Keratinocyte (primary cell): ENCODE results near the gene SPATA33. TPM values are rescaled to one million over a fixed set of nuclear protein-coding genes. Genes with fewer than 3 reads are reported as not detected.

Source experiments
- DNase-seq: peaks from one replicate; pipeline ENCODE4 v3.0.0-alpha.2; 2011; ENCODE audit warnings: low read depth, missing footprints, low spot score
- FAIRE-seq: peaks from 2 replicates; lab custom pipeline; 2011; peaks lifted over from hg19 to GRCh38; lab: Jason Lieb, UNC
- H2AFZ ChIP-seq: 2 replicates; pipeline ENCODE4 v1.6.0; 2012; ENCODE audit warnings: low read length, control low read depth, inconsistent platforms; ENCODE audit not compliant: control insufficient read depth
- H3K27ac ChIP-seq: 2 replicates; pipeline ENCODE4 v1.5.1; 2011; ENCODE audit warnings: low read length; ENCODE audit not compliant: control insufficient read depth, insufficient read depth
- H3K27me3 ChIP-seq: 3 replicates; pipeline ENCODE4 v1.6.0; 2011; ENCODE audit warnings: low read length; ENCODE audit not compliant: control insufficient read depth, insufficient read depth; ENCODE audit errors: extremely low read depth
- H3K36me3 ChIP-seq, 2 experiments: 2 replicates in 1 of 2; 3 replicates in 1 of 2; pipeline ENCODE4 v1.5.1; 2011; ENCODE audit warnings: low read length in 2 of 2, mild to moderate bottlenecking in 1 of 2; ENCODE audit not compliant: control insufficient read depth in 2 of 2, insufficient read depth in 2 of 2; ENCODE audit errors: extremely low read depth in 1 of 2
- H3K4me1 ChIP-seq: 3 replicates; pipeline ENCODE4 v1.5.1; 2011; ENCODE audit warnings: low read length; ENCODE audit not compliant: control insufficient read depth, insufficient read depth; ENCODE audit errors: extremely low read depth
- H3K4me2 ChIP-seq: 3 replicates; pipeline ENCODE4 v1.6.0; 2011; ENCODE audit warnings: low read depth, low read length; ENCODE audit not compliant: control insufficient read depth, insufficient read depth; ENCODE audit errors: extremely low read depth
- H3K4me3 ChIP-seq, 3 experiments: fragments of 200-600 bp in 1 of 3; sonication (generic) in 1 of 3; 2 replicates in 2 of 3; 3 replicates in 1 of 3; pipeline ENCODE4 v1.5.1; 2011 to 2016; ENCODE audit warnings: low read length in 3 of 3, mild to moderate bottlenecking in 3 of 3, control low read depth in 2 of 3, inconsistent platforms in 1 of 3, low read depth in 1 of 3, mixed read lengths in 1 of 3, mixed run types in 1 of 3, moderate library complexity in 1 of 3; ENCODE audit not compliant: control insufficient read depth in 2 of 3, insufficient read depth in 2 of 3; ENCODE audit errors: extremely low read depth in 1 of 3
- H3K79me2 ChIP-seq: 2 replicates; pipeline ENCODE4 v1.6.0; 2012; ENCODE audit warnings: low read length; ENCODE audit not compliant: control insufficient read depth, insufficient read depth
- H3K9ac ChIP-seq: 3 replicates; pipeline ENCODE4 v1.6.0; 2011; ENCODE audit warnings: low read length; ENCODE audit not compliant: control insufficient read depth, insufficient read depth; ENCODE audit errors: extremely low read depth
- H3K9me1 ChIP-seq: 3 replicates; pipeline ENCODE4 v1.6.0; 2011; ENCODE audit warnings: low read length; ENCODE audit not compliant: control insufficient read depth, insufficient read depth; ENCODE audit errors: extremely low read depth
- H3K9me3 ChIP-seq: 2 replicates; pipeline ENCODE4 v1.5.1; 2012; ENCODE audit warnings: low read depth, low read length; ENCODE audit not compliant: control insufficient read depth
- H4K20me1 ChIP-seq: 3 replicates; pipeline ENCODE4 v1.6.0; 2011; ENCODE audit warnings: low read length; ENCODE audit not compliant: control insufficient read depth, insufficient read depth; ENCODE audit errors: extremely low read depth
- CTCF ChIP-seq, 3 experiments: IDR thresholded peaks in 1 of 3; conservative IDR thresholded peaks in 1 of 3; optimal IDR thresholded peaks in 1 of 3; 2 replicates in 2 of 3; 3 replicates in 1 of 3; pipeline versions ENCODE3 to v1.5.1; 2011; ENCODE audit warnings: low read length in 3 of 3, mild to moderate bottlenecking in 3 of 3, moderate library complexity in 2 of 3, control low read depth in 1 of 3, inconsistent platforms in 1 of 3; ENCODE audit not compliant: insufficient read depth in 2 of 3; ENCODE audit errors: extremely low read depth in 1 of 3
- EZH2 ChIP-seq: IDR thresholded peaks from one replicate; pipeline ENCODE4 v1.6.1; 2012; ENCODE audit warnings: inconsistent platforms, mild to moderate bottlenecking, low read length, moderate library complexity
- dilution Hi-C: fragments of 300-500 bp; cut with MboI; formaldehyde crosslinking; loops from one replicate; pipeline ENCODE4 v1.7.0; 2020; ENCODE audit warnings: low sequenced_read_pairs; ENCODE audit not compliant: extremely low pct_ligation_motif_present
- polyA plus RNA-seq, 5 experiments: library from polyadenylated mRNA; depleted of rRNA in 3 of 5; stranded (reverse) in 3 of 5; stranded (forward) in 1 of 5; unstranded in 1 of 5; fragments of >200 nt; gene quantifications; 1 replicate in 1 of 5; 2 replicates in 3 of 5; 3 replicates in 1 of 5; pipeline versions ENCODE4 v1.2.1 to v1.2.3, GENCODE V29; 2011 to 2012; ENCODE audit warnings: missing spikeins in 2 of 5, low read depth in 1 of 5, low replicate concordance in 1 of 5

Gene SPATA33
- polyA plus RNA-seq, 1 donor (not counting 4 experiments of a cell fraction or from before 2014, with no cell fraction given): 5.3 TPM

GRCh38 chr16:89701425-89702406, 44.1 kb downstream of the SPATA33 start, which contains the start of gene SPATA2L:
TSS of gene SPATA2L (minus strand) at chr16:89701705. CDS start at chr16:89701232, 473 bp downstream.
- TF ChIP-seq EZH2: no peak
- TF ChIP-seq CTCF (optimal IDR thresholded peaks at IDR 0.05 in 1 of 3, IDR thresholded peaks at IDR 0.05 in 1 of 3, conservative IDR thresholded peaks at IDR 0.05 in 1 of 3; ENCODE audit: extremely low read depth in 1 of 3, insufficient read depth in 2 of 3, low read length in 3 of 3): peak in 2 of 3 experiments; percentile 41 to 42
- Histone ChIP-seq H3K36me3 (peaks cover 0 to 2% of the 10 kb centered on the region in 2 experiments), H3K9ac (peak within 1 kb of the TSS; percentile 63), H2AFZ (peak within 1 kb of the TSS; percentile 93), H3K4me2 (peak within 1 kb of the TSS; percentile 88), H3K9me1 (no peaks in the 10 kb centered on the region), H3K4me3 (peak within 1 kb of the TSS; percentile 63 to 82 (median 74)), H3K27ac (peak within 1 kb of the TSS; percentile 14), H3K4me1 (peaks cover 19% of the 10 kb centered on the region), H3K9me3 (no peaks in the 10 kb centered on the region), H3K27me3 (no peaks in the 10 kb centered on the region), H3K79me2 (no peaks in the 10 kb centered on the region), H4K20me1 (no peaks in the 10 kb centered on the region)
- DNase-seq: no peak
- peak; percentile 58 for FAIRE-seq
- dilution Hi-C loops: no loop called here

GRCh38 chr16:89704281-89704680, 46.6 kb downstream of the SPATA33 start:
- Histone ChIP-seq H3K4me3 (no peak overlapping the region), H3K27ac (no peak overlapping the region), H3K4me2 (no peak overlapping the region), H2AFZ (no peak overlapping the region), H3K9ac (no peak overlapping the region), H3K9me3 (no peaks in the 10 kb centered on the region), H3K36me3 (peaks cover 0 to 1% of the 10 kb centered on the region in 2 experiments), H3K27me3 (no peaks in the 10 kb centered on the region), H3K79me2 (no peaks in the 10 kb centered on the region), H3K9me1 (no peaks in the 10 kb centered on the region), H4K20me1 (no peaks in the 10 kb centered on the region), H3K4me1 (peaks cover 19% of the 10 kb centered on the region)
- TF ChIP-seq EZH2 (no peak), CTCF (optimal IDR thresholded peaks at IDR 0.05 in 1 of 3, IDR thresholded peaks at IDR 0.05 in 1 of 3, conservative IDR thresholded peaks at IDR 0.05 in 1 of 3; ENCODE audit: extremely low read depth in 1 of 3, insufficient read depth in 2 of 3, low read length in 3 of 3) (no peak)
- FAIRE-seq (no peak), DNase-seq (no peak)
- dilution Hi-C loops: no loop called here
